SK-N-SH (cell line): ENCODE results near the gene TMEM198. TPM values are rescaled to one million over a fixed set of nuclear protein-coding genes. Genes with fewer than 3 reads are reported as not detected.

ENCODE experiments used
- CTCF ChIA-PET: fragments of 300-600, 350-600 bp; formaldehyde crosslinking; extraction: SDS; loops from one replicate; lab custom pipeline; 2021; lab: Yijun Ruan, JAX
- POLR2A ChIA-PET: fragments of 350-600 bp; sonication (Branson Sonifier 250); formaldehyde crosslinking; extraction: SDS; loops from one replicate; lab custom pipeline; 2020; ENCODE audit warnings: antibody characterized with exemption, inconsistent platforms; lab: Yijun Ruan, JAX
- DNase-seq: peaks from one replicate; pipeline ENCODE4 v3.0.0; 2012
- H2AFZ ChIP-seq: fragments of 200-600 bp; sonication (generic); 2 replicates; pipeline ENCODE4 v1.8.1; 2016; ENCODE audit warnings: antibody characterized with exemption, mild to moderate bottlenecking, low read depth
- H3F3A ChIP-seq: fragments of 200-600 bp; sonication (generic); replicated peaks from 2 replicates; pipeline ENCODE3; 2016; ENCODE audit warnings: antibody characterized with exemption, mild to moderate bottlenecking; ENCODE audit not compliant: insufficient read depth
- H3K27ac ChIP-seq, 2 experiments: fragments of 200-500 bp in 1 of 2; fragments of 200-600 bp in 1 of 2; sonication (Bioruptor generic) in 1 of 2; sonication (generic), shearing (Covaris generic) in 1 of 2; 2 replicates each; pipeline versions ENCODE4 v1.5.1 to v1.6.1; 2014 to 2016; ENCODE audit warnings: low read depth in 2 of 2, inconsistent platforms in 1 of 2, low read length in 1 of 2, mild to moderate bottlenecking in 1 of 2, mixed read lengths in 1 of 2
- H3K27me3 ChIP-seq: fragments of 200-600 bp; sonication (generic), shearing (Covaris generic); 2 replicates; pipeline ENCODE4 v1.6.1; 2016; ENCODE audit warnings: mixed run types; ENCODE audit not compliant: insufficient read depth
- H3K36me3 ChIP-seq, 2 experiments: fragments of 200-500 bp in 1 of 2; fragments of 200-600 bp in 1 of 2; sonication (Bioruptor generic) in 1 of 2; sonication (generic) in 1 of 2; replicated peaks in 1 of 2; 2 replicates each; pipeline versions ENCODE3 to v1.5.1; 2014 to 2016; ENCODE audit warnings: low read length in 1 of 2, mild to moderate bottlenecking in 1 of 2; ENCODE audit not compliant: insufficient read depth in 2 of 2, control insufficient read depth in 1 of 2
- H3K4me1 ChIP-seq, 2 experiments: fragments of 200-500 bp in 1 of 2; fragments of 200-600 bp in 1 of 2; sonication (Bioruptor generic) in 1 of 2; sonication (generic), shearing (Covaris generic) in 1 of 2; 2 replicates each; pipeline versions ENCODE4 v1.5.1 to v1.6.1; 2014 to 2016; ENCODE audit warnings: low read depth in 1 of 2, low read length in 1 of 2, mixed run types in 1 of 2; ENCODE audit not compliant: insufficient read depth in 2 of 2, control insufficient read depth in 1 of 2
- H3K4me2 ChIP-seq: fragments of 200-600 bp; sonication (generic), shearing (Covaris generic); 2 replicates; pipeline ENCODE4 v1.6.1; 2017; ENCODE audit warnings: mixed run types
- H3K4me3 ChIP-seq, 2 experiments: fragments of 200-500 bp in 1 of 2; fragments of 200-600 bp in 1 of 2; sonication (Bioruptor generic) in 1 of 2; sonication (generic), shearing (Covaris generic) in 1 of 2; 2 replicates each; pipeline versions ENCODE4 v1.5.1 to v1.8.1; 2014 to 2016; ENCODE audit warnings: low read depth in 2 of 2, inconsistent platforms in 1 of 2, low read length in 1 of 2, mild to moderate bottlenecking in 1 of 2, mixed read lengths in 1 of 2, moderate library complexity in 1 of 2
- H3K79me2 ChIP-seq: fragments of 200-600 bp; sonication (generic); 2 replicates; pipeline ENCODE4 v1.8.1; 2017; ENCODE audit warnings: mild to moderate bottlenecking; ENCODE audit not compliant: insufficient read depth
- H3K9ac ChIP-seq: fragments of 200-600 bp; sonication (generic); 2 replicates; pipeline ENCODE4 v1.6.1; 2017; ENCODE audit warnings: mixed run types
- H3K9me2 ChIP-seq: fragments of 200-600 bp; sonication (generic); 2 replicates; pipeline ENCODE4 v1.6.1; 2017; ENCODE audit warnings: mixed run types
- H3K9me3 ChIP-seq: fragments of 200-600 bp; sonication (generic); 2 replicates; pipeline ENCODE4 v1.6.1; 2017; ENCODE audit warnings: mixed run types, mild to moderate bottlenecking, moderate library complexity
- H4K20me1 ChIP-seq: fragments of 200-600 bp; sonication (generic); 2 replicates; pipeline ENCODE4 v1.6.1; 2017; ENCODE audit warnings: mild to moderate bottlenecking, mixed run types; ENCODE audit not compliant: insufficient read depth
- CHD2 ChIP-seq: fragments of 150-350 bp; IDR thresholded peaks from 2 replicates; pipeline ENCODE4 v1.6.1; 2018; ENCODE audit warnings: low read length; ENCODE audit not compliant: partially characterized antibody
- ELF1 ChIP-seq: IDR thresholded peaks from 2 replicates; pipeline ENCODE4 v1.4.0; 2012
- JUND ChIP-seq: IDR thresholded peaks from 2 replicates; pipeline ENCODE4 v1.4.0; 2012
- SIN3A ChIP-seq: IDR thresholded peaks from 2 replicates; pipeline ENCODE4 v1.6.1; 2012; ENCODE audit warnings: low read depth, mild to moderate bottlenecking, low read length, moderate library complexity, borderline replicate concordance
- TAF1 ChIP-seq: IDR thresholded peaks from 2 replicates; pipeline ENCODE4 v1.6.1; 2012; ENCODE audit warnings: low read depth, mild to moderate bottlenecking, low read length, moderate library complexity, borderline replicate concordance
- WGBS: methylation state at CpG from one replicate; pipeline ENCODE4 v1.1.6; 2017; ENCODE audit warnings: low lambda C conversion rate; 5-methylcytosine and 5-hydroxymethylcytosine counted together
- polyA plus RNA-seq, 3 experiments: library from polyadenylated mRNA; depleted of rRNA; stranded (reverse); fragments of >200 nt; gene quantifications; 2 replicates each; pipeline ENCODE4 v1.2.3, GENCODE V29; 2012
- TF ChIP-seq, protein P1 (sequence below): fragments of 150-350 bp; IDR thresholded peaks from 2 replicates; pipeline ENCODE4 v1.6.1; 2016; ENCODE audit warnings: mild to moderate bottlenecking, low read depth, low read length
- TF ChIP-seq, protein P2 (sequence below): fragments of 150-350 bp; IDR thresholded peaks from 2 replicates; pipeline ENCODE4 v1.6.1; 2017; ENCODE audit warnings: antibody characterized with exemption, low read length, low read depth, borderline replicate concordance
- TF ChIP-seq, protein P3 (sequence below): fragments of 200-600 bp; sonication (generic); IDR thresholded peaks from 2 replicates; pipeline ENCODE4 v1.6.1; 2017; ENCODE audit warnings: antibody characterized with exemption, mild to moderate bottlenecking, moderate library complexity
- TF ChIP-seq, protein P4 (sequence below): IDR thresholded peaks from 2 replicates; pipeline ENCODE4 v1.4.0; 2012; ENCODE audit warnings: low read depth

The TMEM198 gene
- polyA plus RNA-seq, 1 of the 3 experiments (the other 2 are of a cell fraction) = 4.7 TPM

DNA sequence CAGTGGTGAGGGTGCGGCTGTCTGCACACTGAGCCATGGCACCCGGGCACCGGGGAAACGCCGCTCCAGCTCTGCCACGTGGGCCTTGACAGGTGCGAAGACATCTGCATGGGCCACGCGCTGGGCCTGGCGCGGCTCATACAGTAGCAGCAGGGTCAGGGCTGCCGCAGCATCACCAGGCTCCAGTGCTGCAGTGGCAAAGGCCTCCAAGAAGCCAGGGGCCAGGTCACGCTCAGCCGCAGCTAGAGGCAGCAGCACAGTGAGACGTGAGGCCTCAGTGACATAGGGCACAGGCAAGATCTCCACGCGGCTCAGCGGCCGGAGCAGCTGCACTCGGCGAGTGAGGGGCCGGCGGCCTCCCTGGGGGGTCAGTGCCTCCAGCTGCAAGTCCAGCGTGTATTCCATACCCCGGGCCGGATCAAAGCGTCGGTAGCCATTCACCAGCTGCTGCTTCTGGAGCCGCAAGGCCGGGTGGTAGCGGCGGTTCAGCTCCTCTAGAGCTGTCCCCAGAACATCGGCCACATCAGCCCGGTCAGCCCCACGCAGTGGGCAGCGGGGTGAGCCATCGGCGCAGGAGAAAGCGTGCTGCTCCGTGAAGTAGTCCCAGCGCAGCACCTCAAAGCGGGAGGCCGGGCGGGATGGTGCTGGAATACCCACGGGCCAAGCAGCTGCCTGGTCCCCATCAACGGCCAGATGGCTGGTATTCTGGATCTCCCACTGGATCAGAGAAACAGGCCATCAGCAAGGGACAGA is 3.7 kb upstream of the TMEM198 start:
- H4K20me1 ChIP-seq = peaks cover 20% of the 10 kb centered on the region

More for the DNA sequence above, 3.7 kb upstream of the TMEM198 start:
- CTCF ChIA-PET = interaction anchor here (1.0 to 62.1 kb wide), 29 partner anchors 12 to 153 kb away, joined by 3 to 2824 read pairs (median 15); partner anchors contain the start of genes ASIC4, GMPPA, OBSL1 and STK11IP
- Histone ChIP-seq H3K79me2 (peaks cover 13% of the 10 kb centered on the region), H3K9me3 (no peaks in the 10 kb centered on the region), H3K4me3 (no peak overlapping the region), H3K36me3 (peaks cover 9 to 28% of the 10 kb centered on the region in 2 experiments), H3F3A (peaks cover 6% of the 10 kb centered on the region), H2AFZ (no peak overlapping the region), H3K4me1 (peaks cover 7 to 26% of the 10 kb centered on the region in 2 experiments; a peak in 2 of 4 replicates), H3K9me2 (no peaks in the 10 kb centered on the region), H3K4me2 (no peak overlapping the region), H3K9ac (no peak overlapping the region), H3K27me3 (no peaks in the 10 kb centered on the region), H3K27ac (no peak overlapping the region)
- 93% methylated on average over 17 of the region's 46 CpGs for WGBS
- TF ChIP-seq SIN3A (no peak), JUND (no peak), TAF1 (no peak), CHD2 (no peak), ELF1 (no peak)
- TF ChIP-seq, protein P1, sequence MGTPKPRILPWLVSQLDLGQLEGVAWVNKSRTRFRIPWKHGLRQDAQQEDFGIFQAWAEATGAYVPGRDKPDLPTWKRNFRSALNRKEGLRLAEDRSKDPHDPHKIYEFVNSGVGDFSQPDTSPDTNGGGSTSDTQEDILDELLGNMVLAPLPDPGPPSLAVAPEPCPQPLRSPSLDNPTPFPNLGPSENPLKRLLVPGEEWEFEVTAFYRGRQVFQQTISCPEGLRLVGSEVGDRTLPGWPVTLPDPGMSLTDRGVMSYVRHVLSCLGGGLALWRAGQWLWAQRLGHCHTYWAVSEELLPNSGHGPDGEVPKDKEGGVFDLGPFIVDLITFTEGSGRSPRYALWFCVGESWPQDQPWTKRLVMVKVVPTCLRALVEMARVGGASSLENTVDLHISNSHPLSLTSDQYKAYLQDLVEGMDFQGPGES = no peak
- TF ChIP-seq, protein P2, sequence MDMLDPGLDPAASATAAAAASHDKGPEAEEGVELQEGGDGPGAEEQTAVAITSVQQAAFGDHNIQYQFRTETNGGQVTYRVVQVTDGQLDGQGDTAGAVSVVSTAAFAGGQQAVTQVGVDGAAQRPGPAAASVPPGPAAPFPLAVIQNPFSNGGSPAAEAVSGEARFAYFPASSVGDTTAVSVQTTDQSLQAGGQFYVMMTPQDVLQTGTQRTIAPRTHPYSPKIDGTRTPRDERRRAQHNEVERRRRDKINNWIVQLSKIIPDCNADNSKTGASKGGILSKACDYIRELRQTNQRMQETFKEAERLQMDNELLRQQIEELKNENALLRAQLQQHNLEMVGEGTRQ = no peak
- TF ChIP-seq, protein P3, sequence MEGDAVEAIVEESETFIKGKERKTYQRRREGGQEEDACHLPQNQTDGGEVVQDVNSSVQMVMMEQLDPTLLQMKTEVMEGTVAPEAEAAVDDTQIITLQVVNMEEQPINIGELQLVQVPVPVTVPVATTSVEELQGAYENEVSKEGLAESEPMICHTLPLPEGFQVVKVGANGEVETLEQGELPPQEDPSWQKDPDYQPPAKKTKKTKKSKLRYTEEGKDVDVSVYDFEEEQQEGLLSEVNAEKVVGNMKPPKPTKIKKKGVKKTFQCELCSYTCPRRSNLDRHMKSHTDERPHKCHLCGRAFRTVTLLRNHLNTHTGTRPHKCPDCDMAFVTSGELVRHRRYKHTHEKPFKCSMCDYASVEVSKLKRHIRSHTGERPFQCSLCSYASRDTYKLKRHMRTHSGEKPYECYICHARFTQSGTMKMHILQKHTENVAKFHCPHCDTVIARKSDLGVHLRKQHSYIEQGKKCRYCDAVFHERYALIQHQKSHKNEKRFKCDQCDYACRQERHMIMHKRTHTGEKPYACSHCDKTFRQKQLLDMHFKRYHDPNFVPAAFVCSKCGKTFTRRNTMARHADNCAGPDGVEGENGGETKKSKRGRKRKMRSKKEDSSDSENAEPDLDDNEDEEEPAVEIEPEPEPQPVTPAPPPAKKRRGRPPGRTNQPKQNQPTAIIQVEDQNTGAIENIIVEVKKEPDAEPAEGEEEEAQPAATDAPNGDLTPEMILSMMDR = no peak
- TF ChIP-seq, protein P4, sequence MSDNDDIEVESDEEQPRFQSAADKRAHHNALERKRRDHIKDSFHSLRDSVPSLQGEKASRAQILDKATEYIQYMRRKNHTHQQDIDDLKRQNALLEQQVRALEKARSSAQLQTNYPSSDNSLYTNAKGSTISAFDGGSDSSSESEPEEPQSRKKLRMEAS = no peak
- DNase-seq = no peak
- POLR2A ChIA-PET = interaction anchor here (0.6 to 1.1 kb wide), 3 partner anchors 109 to 333 kb away, joined by 4 to 5 read pairs (median 4); partner anchors contain the start of gene ZFAND2B
